ENCODE measurements around the gene LIPC. TPM values are rescaled to one million over a fixed set of nuclear protein-coding genes. Genes with fewer than 3 reads are reported as not detected.

LIPC gene
- total and polyA plus RNA-seq, 2 experiments from 2014 or later = 0.43 to 0.63 TPM

DNA sequence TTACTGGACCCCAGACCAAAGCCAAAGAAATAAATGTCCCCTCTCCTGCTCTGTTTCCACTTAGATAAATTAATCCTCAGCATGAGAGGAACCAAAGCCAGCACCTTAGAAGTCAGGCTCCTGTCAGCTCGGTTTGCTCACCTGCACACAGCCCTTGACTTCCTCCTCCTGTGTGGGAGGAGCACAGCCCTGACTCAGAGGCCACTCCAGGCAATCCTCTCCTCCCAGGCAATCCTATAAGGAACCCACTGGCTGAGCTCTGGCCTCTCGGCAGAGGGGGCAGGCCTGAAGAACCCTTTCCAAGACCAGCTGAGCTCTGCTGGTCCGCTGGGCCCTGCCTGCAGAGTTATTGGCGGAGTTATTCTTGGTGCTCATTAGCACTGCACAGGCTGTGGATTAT lies 30.8 kb downstream of the LIPC start:
- no peak for TF ChIP-seq EZH2 (IDR thresholded peaks at IDR 0.05; ENCODE audit: insufficient read depth, poor library complexity, severe bottlenecking)
- no peak for TF ChIP-seq EZH2phosphoT487 (IDR thresholded peaks at IDR 0.05; ENCODE audit: insufficient read depth, low read depth)
- H4K20me1 ChIP-seq (ENCODE audit: insufficient read depth) = no peaks in the 10 kb centered on the region
- H3F3A ChIP-seq (ENCODE audit: insufficient read depth) = peaks cover 16% of the 10 kb centered on the region
- no peak overlapping the region for H2AFZ ChIP-seq
- WGBS, 2 experiments (ENCODE audit: low coverage in 1 of 2, low lambda C conversion rate in 2 of 2, missing lambda C conversion rate in 2 of 2) = 88 to 96% methylated on average over 4 of the region's 4 CpGs
- no peaks in the 10 kb centered on the region for H3K9me2 ChIP-seq (ENCODE audit: insufficient read depth)
- H3K9ac ChIP-seq = no peak overlapping the region
- H3K27me3 ChIP-seq (replicated peaks; ENCODE audit: insufficient read depth) = no peaks in the 10 kb centered on the region
- H3K36me3 ChIP-seq (ENCODE audit: low read depth) = no peaks in the 10 kb centered on the region
- peaks cover 15% of the 10 kb centered on the region for H3K4me1 ChIP-seq (ENCODE audit: insufficient read depth)
- H3K79me2 ChIP-seq (ENCODE audit: insufficient read depth) = no peaks in the 10 kb centered on the region
- no peak overlapping the region for H3K27ac ChIP-seq
- H3K9me3 ChIP-seq (ENCODE audit: low read depth) = no peaks in the 10 kb centered on the region
- DNase-seq = no peak
- no peak overlapping the region for H3K4me3 ChIP-seq
- H3K4me2 ChIP-seq (ENCODE audit: unreplicated experiment) = no peak overlapping the region
- in situ Hi-C loops (cut with MboI) = no loop called here

DNA sequence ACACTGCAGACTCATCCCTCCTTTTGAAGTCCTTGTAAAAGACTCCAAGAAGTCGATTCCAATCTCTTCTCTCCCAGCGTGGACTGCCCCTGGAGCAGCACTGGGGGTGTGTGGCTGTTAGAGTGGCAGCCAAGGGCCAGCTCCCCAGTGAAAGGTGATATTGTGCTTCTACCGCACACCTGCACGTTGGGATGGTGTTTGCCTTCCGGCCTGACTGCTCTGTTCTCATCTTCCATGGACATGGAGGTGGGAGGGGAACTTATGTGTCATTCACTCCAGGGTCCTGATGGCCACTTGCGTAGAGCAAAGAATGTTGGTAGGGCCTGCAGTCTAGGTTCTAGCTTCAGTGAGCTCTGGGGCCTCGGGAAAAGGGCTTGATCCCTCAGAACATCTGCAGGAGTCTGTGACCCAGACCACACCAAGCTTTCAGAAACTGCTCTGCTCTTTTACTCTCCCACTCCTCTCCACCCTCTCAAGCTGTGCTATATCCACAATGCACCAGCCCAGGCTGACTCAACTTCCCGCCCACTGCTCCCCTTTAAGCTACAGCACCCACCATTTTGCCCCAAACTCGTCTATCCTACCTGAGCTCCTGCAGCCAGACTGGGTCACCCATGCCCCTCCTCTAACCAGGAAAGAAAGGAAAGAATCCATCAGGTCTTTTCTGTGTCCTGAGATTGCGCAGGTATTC lies 31.3 kb downstream of the LIPC start:
- Histone ChIP-seq H3K9me2 (ENCODE audit: insufficient read depth) (no peaks in the 10 kb centered on the region), H3K9ac (no peak overlapping the region), H3K4me3 (no peak overlapping the region), H3K36me3 (ENCODE audit: low read depth) (no peaks in the 10 kb centered on the region), H3F3A (ENCODE audit: insufficient read depth) (peaks cover 11% of the 10 kb centered on the region; the same call in 1 of the 2 replicates), H3K9me3 (ENCODE audit: low read depth) (no peaks in the 10 kb centered on the region), H2AFZ (no peak overlapping the region), H4K20me1 (ENCODE audit: insufficient read depth) (no peaks in the 10 kb centered on the region), H3K27ac (no peak overlapping the region), H3K79me2 (ENCODE audit: insufficient read depth) (no peaks in the 10 kb centered on the region), H3K4me2 (ENCODE audit: unreplicated experiment) (no peak overlapping the region), H3K27me3 (replicated peaks; ENCODE audit: insufficient read depth) (no peaks in the 10 kb centered on the region), H3K4me1 (ENCODE audit: insufficient read depth) (peaks cover 9% of the 10 kb centered on the region)
- no peak for DNase-seq
- TF ChIP-seq EZH2 (IDR thresholded peaks at IDR 0.05; ENCODE audit: insufficient read depth, poor library complexity, severe bottlenecking) (no peak), EZH2phosphoT487 (IDR thresholded peaks at IDR 0.05; ENCODE audit: insufficient read depth, low read depth) (no peak)
- 88 to 90% methylated on average over 10 of the region's 10 CpGs for WGBS, 2 experiments (ENCODE audit: low coverage in 1 of 2, low lambda C conversion rate in 2 of 2, missing lambda C conversion rate in 2 of 2)
- in situ Hi-C loops (cut with MboI) = no loop called here

DNA sequence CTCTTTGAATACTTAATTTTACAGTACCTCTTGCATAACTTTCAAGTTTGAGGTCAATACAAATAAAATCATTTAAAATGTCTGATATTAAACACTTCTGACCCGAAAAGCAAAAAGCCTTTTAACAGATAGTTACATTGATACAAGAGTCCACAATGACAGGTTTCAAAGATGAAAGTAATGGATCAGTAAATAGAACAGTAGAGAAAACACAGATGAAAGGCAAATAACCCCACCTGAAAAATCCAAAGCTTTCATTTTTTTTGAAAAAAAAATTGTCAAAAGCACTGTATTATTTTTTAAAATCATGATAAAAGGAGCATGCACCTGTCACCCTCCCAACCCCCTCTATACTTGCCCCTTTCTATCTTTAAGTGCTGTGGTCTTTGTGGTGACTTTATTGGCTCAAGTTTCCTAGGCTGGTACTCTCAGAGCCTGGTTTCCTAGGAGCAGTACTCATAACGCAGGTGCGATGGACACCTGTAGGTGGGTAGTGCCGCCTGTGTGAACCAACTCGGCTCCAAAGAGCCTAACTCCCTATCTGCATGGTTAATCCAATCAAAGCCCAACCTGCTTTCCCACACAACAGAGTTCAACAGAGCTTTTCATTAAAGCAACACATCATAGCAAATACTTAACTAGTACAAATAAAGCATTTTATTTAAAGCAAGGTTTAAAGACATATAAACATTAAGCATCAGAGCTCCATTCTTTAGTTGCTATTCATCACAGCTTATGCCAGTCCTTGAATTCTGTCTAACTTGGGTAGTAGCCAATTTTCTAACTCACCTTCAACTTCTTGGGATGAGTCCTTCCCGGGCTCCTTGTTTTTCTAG lies 32.2 kb downstream of the LIPC start:
- in situ Hi-C loops (cut with MboI) = no loop called here
- Histone ChIP-seq H3K9ac (no peak overlapping the region), H3K4me1 (ENCODE audit: insufficient read depth) (peaks cover 10% of the 10 kb centered on the region), H3K9me3 (ENCODE audit: low read depth) (no peaks in the 10 kb centered on the region), H3K27ac (no peak overlapping the region), H3K79me2 (ENCODE audit: insufficient read depth) (no peaks in the 10 kb centered on the region), H3K27me3 (replicated peaks; ENCODE audit: insufficient read depth) (no peaks in the 10 kb centered on the region), H3K4me2 (ENCODE audit: unreplicated experiment) (no peak overlapping the region), H2AFZ (no peak overlapping the region), H3F3A (ENCODE audit: insufficient read depth) (peaks cover 14% of the 10 kb centered on the region; the same call in 1 of the 2 replicates), H4K20me1 (ENCODE audit: insufficient read depth) (no peaks in the 10 kb centered on the region), H3K9me2 (ENCODE audit: insufficient read depth) (no peaks in the 10 kb centered on the region), H3K4me3 (no peak overlapping the region), H3K36me3 (ENCODE audit: low read depth) (no peaks in the 10 kb centered on the region)
- no peak for TF ChIP-seq EZH2phosphoT487 (IDR thresholded peaks at IDR 0.05; ENCODE audit: insufficient read depth, low read depth)
- no peak for TF ChIP-seq EZH2 (IDR thresholded peaks at IDR 0.05; ENCODE audit: insufficient read depth, poor library complexity, severe bottlenecking)
- peak; percentile 25 for DNase-seq
- 92 to 95% methylated on average over 6 of the region's 6 CpGs for WGBS, 2 experiments (ENCODE audit: low coverage in 1 of 2, low lambda C conversion rate in 2 of 2, missing lambda C conversion rate in 2 of 2)

DNA sequence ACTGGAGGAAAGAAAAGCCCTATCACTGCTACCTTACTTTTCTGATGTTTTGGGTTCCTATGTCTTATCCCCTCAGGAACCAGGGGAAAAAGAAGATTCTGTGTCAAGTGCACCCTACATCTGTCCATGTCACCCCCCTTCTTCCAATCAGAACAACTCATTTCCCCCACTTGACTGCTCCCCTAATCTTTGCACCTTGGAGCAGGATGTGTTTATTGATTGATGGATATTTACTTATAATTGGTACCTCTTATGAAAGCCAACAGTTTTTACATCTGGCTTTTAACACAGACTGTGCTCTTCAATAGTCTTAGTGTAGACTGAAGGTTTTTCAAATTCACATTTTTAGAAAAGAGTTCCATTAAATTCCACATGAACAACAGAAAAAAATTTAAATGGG lies 33.3 kb downstream of the LIPC start:
- no peaks in the 10 kb centered on the region for H3K36me3 ChIP-seq (ENCODE audit: low read depth)
- no peak overlapping the region for H3K4me2 ChIP-seq (ENCODE audit: unreplicated experiment)
- DNase-seq = no peak
- H3K79me2 ChIP-seq (ENCODE audit: insufficient read depth) = no peaks in the 10 kb centered on the region
- in situ Hi-C loops (cut with MboI) = no loop called here
- no peaks in the 10 kb centered on the region for H3K9me2 ChIP-seq (ENCODE audit: insufficient read depth)
- H3K9me3 ChIP-seq (ENCODE audit: low read depth) = no peaks in the 10 kb centered on the region
- H4K20me1 ChIP-seq (ENCODE audit: insufficient read depth) = no peaks in the 10 kb centered on the region
- no peak overlapping the region for H3K27ac ChIP-seq
- H3K4me3 ChIP-seq = no peak overlapping the region
- H3K27me3 ChIP-seq (replicated peaks; ENCODE audit: insufficient read depth) = no peaks in the 10 kb centered on the region
- peaks cover 20% of the 10 kb centered on the region for H3K4me1 ChIP-seq (ENCODE audit: insufficient read depth)
- H2AFZ ChIP-seq = no peak overlapping the region
- peaks cover 21% of the 10 kb centered on the region; the same call in 1 of the 2 replicates for H3F3A ChIP-seq (ENCODE audit: insufficient read depth)
- no peak overlapping the region for H3K9ac ChIP-seq
- no peak for TF ChIP-seq EZH2phosphoT487 (IDR thresholded peaks at IDR 0.05; ENCODE audit: insufficient read depth, low read depth)
- no peak for TF ChIP-seq EZH2 (IDR thresholded peaks at IDR 0.05; ENCODE audit: insufficient read depth, poor library complexity, severe bottlenecking)

Measured in GM23248 (cell line).